SH-SY5Y (cell line): Measurements from ENCODE around the gene PSMB2.

Source experiments
- GATA2 ChIP-seq: IDR thresholded peaks from 2 replicates; pipeline ENCODE4 v1.6.1; 2011; ENCODE audit warnings: mild to moderate bottlenecking, low read depth, low read length
- GATA3 ChIP-seq: IDR thresholded peaks from 2 replicates; pipeline ENCODE4 v1.6.1; 2011; ENCODE audit warnings: low read depth, mild to moderate bottlenecking, low read length, moderate library complexity

The PSMB2 gene

DNA sequence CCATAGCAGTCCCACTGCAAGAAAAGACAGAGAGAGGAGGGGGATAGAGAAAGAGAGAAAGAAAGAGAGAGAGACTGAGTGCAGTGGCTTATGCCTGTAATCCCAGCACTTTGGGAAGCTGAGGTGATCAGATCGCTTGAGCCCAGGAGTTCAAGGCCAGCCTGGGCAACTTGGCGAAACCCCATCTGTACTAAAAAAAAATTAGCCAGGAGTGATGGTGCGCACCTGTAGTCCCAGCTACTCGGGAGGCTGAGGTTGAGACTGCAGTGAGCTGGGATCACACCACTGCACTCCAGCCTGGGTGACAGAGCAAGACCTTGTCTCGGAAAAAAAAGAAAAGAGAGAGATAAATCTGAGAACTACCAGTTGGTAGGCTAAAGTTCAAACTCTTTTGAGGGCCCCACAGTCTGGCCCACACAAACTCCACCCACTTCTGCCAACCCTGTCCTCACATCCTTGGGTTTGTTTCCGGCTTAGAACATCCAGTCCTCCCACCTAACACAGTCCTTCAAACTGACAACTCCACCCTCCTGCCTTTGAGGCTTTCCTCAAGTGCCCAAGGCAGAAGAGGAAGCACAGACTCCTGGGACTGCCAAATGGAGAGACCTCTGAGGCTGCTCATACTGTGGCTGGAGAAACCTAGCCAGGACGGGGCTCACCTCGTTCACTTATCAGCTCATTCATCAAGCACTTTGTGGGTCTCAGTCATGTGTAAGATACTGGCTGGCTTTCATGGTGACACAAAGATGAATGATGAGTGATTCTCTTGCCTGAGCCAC, 48.1 kb downstream of the PSMB2 start:
- TF ChIP-seq GATA2, result no peak
- TF ChIP-seq GATA3, result no peak

DNA sequence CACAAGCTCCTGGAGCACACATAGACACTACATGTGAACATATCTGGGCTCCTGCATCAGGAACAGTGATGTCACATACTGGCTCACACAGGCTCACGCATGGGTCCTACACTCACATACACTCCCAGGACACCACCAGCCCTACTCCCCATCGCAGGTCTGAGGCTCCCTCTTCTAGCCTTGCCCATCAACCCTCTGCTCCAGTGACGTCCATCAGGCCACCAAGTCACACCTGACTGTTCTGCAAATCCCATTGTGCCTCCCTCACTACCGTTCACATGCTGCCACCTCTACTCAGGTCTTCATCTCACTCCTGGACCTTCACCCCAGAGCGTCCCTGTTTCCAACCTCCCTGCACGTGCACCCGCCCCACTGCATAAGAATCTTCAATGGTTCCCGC, 50.1 kb downstream of the PSMB2 start:
- no peak for TF ChIP-seq GATA3
- TF ChIP-seq GATA2, result no peak

DNA sequence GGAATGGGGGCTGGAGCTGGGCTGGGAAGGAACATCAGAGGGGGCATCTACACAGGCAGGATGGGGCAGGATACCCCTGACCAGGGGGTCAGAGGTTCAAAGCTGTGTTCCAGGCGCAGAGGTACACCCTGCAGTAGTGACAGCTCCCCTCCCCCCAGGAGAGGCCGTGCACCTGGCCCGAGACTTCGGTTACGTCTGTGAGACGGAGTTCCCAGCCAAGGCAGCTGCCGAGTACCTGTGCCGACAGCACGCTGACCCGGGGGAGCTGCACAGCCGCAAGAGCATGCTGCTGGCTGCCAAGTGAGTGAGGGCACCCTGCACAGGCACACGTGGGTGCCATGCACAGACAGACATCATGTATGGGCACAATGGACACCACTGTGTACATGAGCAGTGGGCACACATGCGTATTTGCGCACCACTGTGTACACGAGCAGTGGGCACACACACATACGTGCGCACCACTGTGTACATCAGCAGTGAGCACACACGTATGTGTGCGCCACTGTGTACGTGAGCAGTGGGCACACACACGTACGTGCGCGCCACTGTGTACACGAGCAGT, 50.8 kb downstream of the PSMB2 start:
- no peak for TF ChIP-seq GATA3
- no peak for TF ChIP-seq GATA2

DNA sequence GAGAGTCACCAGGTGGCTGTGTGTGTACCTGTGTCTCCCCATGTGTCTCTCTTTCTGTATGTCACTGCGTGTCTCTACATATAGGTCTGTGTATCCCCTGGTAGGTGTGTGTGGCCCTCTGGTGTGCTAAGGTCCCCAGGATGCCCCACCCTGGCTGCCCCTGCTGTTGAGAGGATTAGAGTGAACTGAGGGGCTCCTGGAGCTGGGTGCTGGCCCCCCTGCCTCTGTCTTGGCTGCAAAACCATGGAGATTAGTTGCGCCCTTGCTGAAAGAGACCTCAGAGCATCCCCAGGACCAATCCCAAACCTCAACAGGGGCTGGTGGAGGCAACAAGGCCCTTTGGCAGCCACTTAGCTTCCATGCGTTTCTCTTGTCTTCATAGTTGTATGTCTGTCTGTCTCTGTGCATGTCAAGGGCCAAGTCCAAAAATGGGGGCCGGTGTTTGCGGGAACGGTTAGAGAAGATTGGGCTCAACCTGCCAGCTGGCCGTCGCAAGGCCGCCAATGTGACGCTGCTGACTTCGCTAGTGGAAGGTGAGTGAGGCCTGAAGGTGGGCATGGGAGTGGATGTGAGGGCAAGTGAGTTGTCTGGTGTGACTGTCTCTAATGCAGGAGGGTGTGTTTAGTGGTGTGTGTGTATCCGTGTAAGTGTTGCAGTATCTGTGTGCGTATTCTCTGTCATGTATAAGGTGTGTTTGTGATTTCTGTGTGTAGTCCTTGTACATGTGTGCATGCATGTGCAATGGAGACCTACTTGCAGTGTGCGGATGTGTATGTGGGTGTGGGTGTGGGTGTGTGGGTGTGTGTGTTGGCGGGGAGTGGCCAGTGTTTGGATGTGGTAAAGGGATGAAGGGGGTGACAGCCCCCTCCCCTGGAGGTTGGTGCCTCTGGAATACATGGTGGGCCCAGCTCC, 51.6 kb downstream of the PSMB2 start:
- TF ChIP-seq GATA3 (no peak), GATA2 (no peak)

DNA sequence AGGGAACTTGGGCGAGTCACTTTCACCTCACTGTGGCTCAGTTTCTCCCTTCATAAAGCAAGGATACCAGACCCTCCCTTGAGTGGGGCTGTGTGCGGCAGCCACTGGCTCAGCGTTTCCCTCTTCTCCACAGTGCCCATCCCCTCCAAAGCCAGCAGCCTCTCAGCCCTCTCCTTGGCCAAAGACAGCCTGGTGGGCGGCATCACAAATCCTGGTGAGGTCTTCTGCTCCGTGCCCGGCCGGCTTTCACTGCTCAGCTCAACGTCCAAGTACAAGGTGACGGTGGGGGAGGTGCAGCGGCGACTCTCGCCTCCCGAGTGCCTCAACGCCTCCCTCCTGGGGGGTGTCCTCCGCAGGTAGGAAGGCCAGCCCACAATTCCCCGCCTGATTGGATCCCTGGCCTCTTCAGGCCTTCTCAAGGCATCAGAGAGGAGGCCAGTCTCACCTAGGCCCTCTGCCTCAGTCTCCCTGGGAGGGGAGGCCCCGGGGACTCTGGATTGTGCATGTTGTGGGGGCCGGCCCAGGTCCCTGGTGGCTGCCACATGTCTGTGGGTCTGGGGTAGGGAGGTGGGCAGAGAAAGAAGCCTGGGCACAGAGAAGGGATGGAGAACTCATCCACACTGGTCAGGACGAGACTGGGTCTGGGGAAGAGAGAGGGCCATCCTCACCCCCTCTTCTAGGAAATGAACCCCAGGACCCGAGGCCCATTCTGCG, 53.0 kb downstream of the PSMB2 start:
- no peak for TF ChIP-seq GATA3
- no peak for TF ChIP-seq GATA2

DNA sequence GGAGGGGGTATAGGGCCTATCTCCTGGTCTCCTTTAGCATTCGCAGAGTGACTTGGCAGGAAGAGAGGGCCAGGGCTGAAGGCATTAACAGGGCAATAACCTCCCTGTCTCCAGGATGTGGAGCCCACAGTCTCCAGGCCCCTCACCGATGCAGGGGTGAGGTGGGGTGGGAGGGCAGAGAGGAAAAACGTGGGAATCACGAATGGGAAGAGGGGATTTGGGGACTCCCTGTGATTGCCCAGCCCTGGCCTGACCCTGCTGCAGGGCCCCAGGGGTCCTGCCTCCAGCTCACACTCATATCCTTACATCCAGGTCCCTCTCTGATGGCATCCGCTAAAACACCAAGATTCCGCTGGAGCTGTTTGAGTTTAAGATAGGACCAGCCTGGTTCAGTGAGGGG, 53.6 kb downstream of the PSMB2 start:
- TF ChIP-seq GATA2, result no peak
- no peak for TF ChIP-seq GATA3

DNA sequence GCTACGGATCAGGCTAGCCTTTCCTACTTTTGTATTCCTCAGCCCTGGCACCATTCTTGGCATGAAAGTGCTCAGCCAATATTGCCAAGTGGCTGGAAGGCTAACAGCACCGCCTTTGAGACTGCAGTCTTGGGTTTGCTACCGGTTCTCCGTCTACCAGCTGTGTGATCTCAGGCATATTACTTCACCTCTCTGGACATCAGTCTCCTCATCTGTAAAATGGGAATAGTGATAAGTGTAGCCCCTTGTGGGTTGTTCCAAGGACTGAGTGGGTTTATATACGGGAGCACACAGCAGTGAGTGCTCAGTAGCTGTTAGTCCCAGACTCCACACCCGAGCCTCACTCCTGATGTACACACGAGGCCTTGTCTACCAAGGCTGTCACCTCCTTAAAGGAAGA, 54.5 kb downstream of the PSMB2 start:
- TF ChIP-seq GATA3 (no peak), GATA2 (no peak)

DNA sequence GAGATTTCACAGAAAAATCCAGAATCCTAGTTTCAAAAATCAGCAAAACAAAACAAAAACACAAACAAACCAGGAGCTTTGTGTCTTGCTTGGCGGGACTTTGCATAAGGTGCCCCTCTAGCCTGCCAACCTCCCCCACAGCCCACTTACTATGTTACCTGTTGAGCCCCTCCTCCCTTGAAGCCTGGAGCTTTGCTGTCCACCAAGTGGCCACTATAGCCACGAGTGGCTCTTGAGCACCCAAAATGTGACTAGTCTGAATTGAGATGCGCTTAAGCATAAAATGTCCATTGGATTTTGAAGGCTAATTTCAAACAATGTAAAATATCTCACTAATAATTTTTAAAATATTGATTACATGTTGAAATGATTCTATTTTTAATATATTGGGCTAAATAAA, 56.0 kb downstream of the PSMB2 start:
- TF ChIP-seq GATA2, result no peak

DNA sequence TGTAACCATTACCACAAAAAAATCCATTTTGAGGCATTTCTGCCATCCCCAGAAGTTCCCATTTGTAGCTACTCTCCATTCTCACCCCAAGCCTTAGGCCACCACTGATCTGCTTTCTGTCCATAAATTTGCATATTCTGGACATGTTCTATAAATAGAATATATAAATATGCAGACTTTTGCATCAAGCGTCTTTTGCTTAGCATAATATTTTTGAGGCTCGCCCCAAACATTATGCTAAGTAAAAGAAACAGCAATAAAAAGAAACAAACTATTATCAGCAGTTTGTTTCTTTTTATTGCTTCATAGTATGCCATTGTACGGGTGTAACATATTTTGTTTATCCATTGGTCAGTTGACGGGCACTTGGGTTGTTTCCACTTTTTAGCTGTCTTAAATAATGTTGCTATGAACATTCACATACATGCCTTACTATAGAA, 60.4 kb downstream of the PSMB2 start:
- no peak for TF ChIP-seq GATA3

DNA sequence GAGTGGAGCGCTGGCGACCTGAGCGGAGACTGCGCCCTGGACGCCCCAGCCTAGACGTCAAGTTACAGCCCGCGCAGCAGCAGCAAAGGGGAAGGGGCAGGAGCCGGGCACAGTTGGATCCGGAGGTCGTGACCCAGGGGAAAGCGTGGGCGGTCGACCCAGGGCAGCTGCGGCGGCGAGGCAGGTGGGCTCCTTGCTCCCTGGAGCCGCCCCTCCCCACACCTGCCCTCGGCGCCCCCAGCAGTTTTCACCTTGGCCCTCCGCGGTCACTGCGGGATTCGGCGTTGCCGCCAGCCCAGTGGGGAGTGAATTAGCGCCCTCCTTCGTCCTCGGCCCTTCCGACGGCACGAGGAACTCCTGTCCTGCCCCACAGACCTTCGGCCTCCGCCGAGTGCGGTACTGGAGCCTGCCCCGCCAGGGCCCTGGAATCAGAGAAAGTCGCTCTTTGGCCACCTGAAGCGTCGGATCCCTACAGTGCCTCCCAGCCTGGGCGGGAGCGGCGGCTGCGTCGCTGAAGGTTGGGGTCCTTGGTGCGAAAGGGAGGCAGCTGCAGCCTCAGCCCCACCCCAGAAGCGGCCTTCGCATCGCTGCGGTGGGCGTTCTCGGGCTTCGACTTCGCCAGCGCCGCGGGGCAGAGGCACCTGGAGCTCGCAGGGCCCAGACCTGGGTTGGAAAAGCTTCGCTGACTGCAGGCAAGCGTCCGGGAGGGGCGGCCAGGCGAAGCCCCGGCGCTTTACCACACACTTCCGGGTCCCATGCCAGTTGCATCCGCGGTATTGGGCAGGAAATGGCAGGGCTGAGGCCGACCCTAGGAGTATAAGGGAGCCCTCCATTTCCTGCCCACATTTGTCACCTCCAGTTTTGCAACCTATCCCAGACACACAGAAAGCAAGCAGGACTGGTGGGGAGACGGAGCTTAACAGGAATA, 64.0 kb downstream of the PSMB2 start:
- TF ChIP-seq GATA2 (no peak), GATA3 (no peak)

DNA sequence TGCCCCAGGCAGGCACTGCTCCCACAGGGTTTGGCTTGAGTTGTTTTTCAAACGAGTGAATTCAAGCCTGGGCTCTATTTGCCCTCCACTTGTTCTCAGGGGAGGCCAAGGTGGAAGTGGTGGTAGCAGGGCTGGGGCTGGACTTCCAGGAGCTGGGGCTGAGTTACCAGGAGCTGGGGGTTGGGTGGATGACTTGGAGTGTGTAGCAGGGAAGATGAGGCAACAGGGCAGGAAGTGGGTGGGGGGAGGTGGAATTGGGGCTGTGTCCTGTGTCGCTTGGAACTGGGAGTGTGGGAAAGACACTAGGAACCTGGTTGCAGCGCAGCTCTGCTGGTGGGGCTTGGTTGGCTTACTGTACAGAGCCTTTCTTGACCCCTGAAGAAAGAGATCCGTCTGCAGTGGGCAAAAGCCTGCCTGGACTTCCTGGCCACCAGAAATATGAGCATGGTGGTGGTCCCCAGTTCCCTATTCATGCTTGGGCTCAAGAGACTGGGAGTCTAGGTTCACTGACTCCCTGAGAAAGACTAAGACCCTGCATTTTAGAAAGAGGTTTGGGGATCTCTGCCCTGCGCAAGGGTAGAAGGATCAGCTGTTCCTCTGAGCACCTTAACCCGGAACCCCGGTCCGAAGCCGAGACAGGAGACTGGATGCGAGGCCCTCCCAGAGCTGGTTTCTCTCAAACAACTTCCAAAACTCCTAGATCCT, 65.1 kb downstream of the PSMB2 start:
- TF ChIP-seq GATA2 (no peak), GATA3 (no peak)

DNA sequence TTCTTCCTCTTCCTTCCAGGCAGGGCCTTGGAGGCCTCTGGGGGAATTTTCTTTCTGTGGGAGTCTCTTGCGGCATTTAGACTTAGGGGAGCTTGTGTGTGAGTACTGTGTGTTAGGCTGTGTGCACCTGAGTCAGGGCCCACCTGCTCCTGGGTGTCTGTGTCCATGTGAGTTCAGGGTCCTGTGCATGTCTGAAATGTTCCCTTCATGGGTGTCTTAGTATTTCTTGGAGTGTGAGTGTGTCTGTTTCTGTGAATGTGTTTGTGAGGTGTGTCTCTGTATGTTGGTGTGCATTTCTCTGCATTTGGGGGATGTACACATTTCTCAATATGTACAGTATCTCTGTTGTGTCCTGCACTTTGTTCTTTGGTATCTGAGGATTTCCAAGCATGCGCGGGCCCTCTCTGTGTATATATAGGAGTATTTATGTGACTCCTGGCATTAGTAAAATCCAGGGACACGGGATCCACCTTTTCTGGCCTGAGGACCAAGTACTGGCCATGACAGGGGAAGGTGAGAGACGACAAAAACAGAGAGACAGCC, 65.8 kb downstream of the PSMB2 start:
- TF ChIP-seq GATA3 (no peak), GATA2 (no peak)
